Activated CD8-positive, alpha-beta memory T cell treated with anti-CD3 and anti-CD28 coated beads for 24 hours (primary cell): ENCODE measurements around the gene ATP5MK.
"Not testable (repeated sequence)": the region's sequence is repeated elsewhere in the genome, so short reads cannot be mapped to it uniquely, and the experiment has no call there.

Experiments used
- DNase-seq: peaks from one replicate; pipeline ENCODE4 v3.0.0-alpha.2; 2020

Gene ATP5MK

GRCh38 chr10:103396067-103396788 is at the start of gene ATP5MK, which contains the start of gene PDCD11:
Gene ATP5MK (minus strand): TSS chr10:103396475. CDS start chr10:103392457, 4,018 bp downstream.
Gene PDCD11 (plus strand): TSS chr10:103396626. CDS start chr10:103398427, 1,801 bp downstream.
- peak; percentile 96 for DNase-seq

GRCh38 chr10:103445366-103445765 is 49.1 kb upstream of the ATP5MK start:
- DNase-seq: no peak

- no peak for DNase-seq
These were observed 48.2 kb upstream of the ATP5MK start for GRCh38 chr10:103444478-103444877.

GRCh38 chr10:103443475-103444185 is 47.4 kb upstream of the ATP5MK start:
- DNase-seq: no peak

- DNase-seq: no peak
These were observed 45.8 kb upstream of the ATP5MK start for GRCh38 chr10:103442031-103442461.

GRCh38 chr10:103441611-103442010 is 45.3 kb upstream of the ATP5MK start:
- DNase-seq: no peak

- no peak for DNase-seq
These were observed 44.9 kb upstream of the ATP5MK start for GRCh38 chr10:103441206-103441605.

GRCh38 chr10:103440416-103440815 is 44.1 kb upstream of the ATP5MK start:
- no peak for DNase-seq

GRCh38 chr10:103439776-103440175 is 43.5 kb upstream of the ATP5MK start:
- DNase-seq: no peak

- no peak for DNase-seq
These were observed 37.6 kb upstream of the ATP5MK start for GRCh38 chr10:103433858-103434257.

- DNase-seq: no peak
These were observed 35.6 kb upstream of the ATP5MK start for GRCh38 chr10:103431902-103432301.

GRCh38 chr10:103429647-103430046 is 33.4 kb upstream of the ATP5MK start:
- no peak for DNase-seq

- no peak for DNase-seq
These were observed 32.8 kb upstream of the ATP5MK start for GRCh38 chr10:103428989-103429643.

GRCh38 chr10:103427866-103428265 is 31.6 kb upstream of the ATP5MK start:
- no peak for DNase-seq

- DNase-seq: no peak
These were observed 27.5 kb upstream of the ATP5MK start for GRCh38 chr10:103423748-103424147.

GRCh38 chr10:103419101-103419500 is 22.8 kb upstream of the ATP5MK start:
- DNase-seq: no peak

- no peak for DNase-seq
These were observed 21.3 kb upstream of the ATP5MK start for GRCh38 chr10:103417601-103418000.

- DNase-seq: not testable (repeated sequence)
These were observed 20.8 kb upstream of the ATP5MK start for GRCh38 chr10:103417148-103417469.

- peak; percentile 68 for DNase-seq
These were observed 20.3 kb upstream of the ATP5MK start for GRCh38 chr10:103416436-103417147.

GRCh38 chr10:103415581-103415980 is 19.3 kb upstream of the ATP5MK start:
- DNase-seq: no peak

GRCh38 chr10:103413564-103413963 is 17.3 kb upstream of the ATP5MK start:
- no peak for DNase-seq

- peak; percentile 41 for DNase-seq
These were observed 1.0 kb upstream of the ATP5MK start for GRCh38 chr10:103397191-103397825.

GRCh38 chr10:103396789-103397087 is 463 bp upstream of the ATP5MK start:
- DNase-seq: no peak
